GM18951 (cell line): ENCODE data around the gene EIF1B.

Source experiments
- POLR2A ChIP-seq: IDR thresholded peaks from 4 replicates; pipeline ENCODE4 v1.6.1; 2011; ENCODE audit warnings: mild to moderate bottlenecking; ENCODE audit not compliant: insufficient read length, insufficient read depth; ENCODE audit errors: extremely low read depth
- in situ Hi-C: fragments of 300-500 bp; cut with MboI; formaldehyde crosslinking; loops from one replicate; pipeline ENCODE4 v1.12.0; 2022; ENCODE audit warnings: low sequenced_read_pairs, mixed read lengths, inconsistent platforms; ENCODE audit not compliant: unreplicated experiment

EIF1B gene

DNA sequence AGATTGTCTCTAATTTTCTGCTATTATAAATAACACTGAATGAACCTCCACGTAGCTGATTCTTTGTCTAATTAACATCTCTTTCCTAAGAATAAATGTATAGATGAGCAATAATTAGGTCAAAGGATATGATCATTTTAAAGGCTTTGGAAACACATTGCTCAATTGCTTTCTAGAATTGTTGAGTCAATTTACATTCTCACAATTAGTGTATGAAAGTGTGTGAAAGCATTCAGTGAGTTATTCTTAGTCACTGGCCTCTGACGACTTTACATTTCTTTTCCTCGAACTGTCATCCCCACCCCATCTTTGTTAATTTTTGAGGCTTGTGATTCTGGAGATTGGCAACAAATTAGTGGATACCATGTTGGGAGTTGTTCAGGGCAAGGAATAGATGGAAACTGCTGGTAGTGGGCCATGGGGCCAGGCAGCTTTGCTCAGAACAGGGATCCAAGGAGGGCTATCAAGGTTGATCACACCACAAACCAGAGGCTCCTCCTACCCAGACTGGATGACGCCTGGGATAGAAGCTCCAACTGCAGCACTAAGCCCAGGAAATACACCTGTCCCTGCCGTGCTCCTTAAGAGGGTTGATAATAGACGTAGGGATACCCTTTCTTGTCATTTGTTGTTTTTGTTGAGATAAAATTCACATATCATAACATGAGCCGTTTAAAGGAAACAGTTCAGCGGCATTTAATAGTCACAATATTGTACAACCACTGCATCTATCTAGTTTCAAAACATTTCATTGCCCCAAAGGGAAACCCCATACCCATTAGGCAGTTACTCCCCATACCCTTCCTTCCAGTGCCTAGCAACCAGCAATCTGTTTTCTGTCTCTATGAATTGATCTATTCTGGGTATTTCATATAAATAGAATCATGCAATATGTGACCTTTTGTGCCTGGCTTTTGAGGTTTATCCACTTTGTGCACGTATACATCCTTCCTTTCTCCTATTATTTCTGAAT is 27.9 kb downstream of the EIF1B start:
- in situ Hi-C loops: loop anchor here (25.0 kb wide), 2 partner anchors 225 to 1550 kb away; no protein-coding TSS in a partner anchor
- no peak for TF ChIP-seq POLR2A

DNA sequence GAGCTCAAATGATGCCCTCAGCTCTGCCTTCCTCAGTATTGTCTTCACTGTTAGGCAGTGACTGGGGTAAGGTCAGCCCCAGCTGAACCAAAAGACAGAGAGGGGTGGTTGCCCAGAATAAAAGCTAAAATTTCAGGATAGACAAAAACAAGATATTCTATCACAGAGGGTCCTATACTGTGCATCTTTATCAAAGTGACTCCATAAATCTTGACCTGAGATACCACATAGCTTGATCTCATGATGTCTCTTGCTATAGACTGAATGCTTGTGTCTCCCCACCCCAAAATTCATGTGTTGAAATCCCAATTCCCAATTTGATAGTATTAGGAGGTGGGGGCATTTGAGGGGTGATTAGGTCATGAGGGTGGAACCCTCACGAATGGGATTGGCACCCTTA is 30.4 kb downstream of the EIF1B start:
- no peak for TF ChIP-seq POLR2A
- in situ Hi-C loops: loop anchor here (25.0 kb wide), 2 partner anchors 222 to 1547 kb away; no protein-coding TSS in a partner anchor

GRCh38 chr3:40340541-40341170 is 31.1 kb downstream of the EIF1B start:
- in situ Hi-C loops: loop anchor here (25.0 kb wide), 2 partner anchors 222 to 1547 kb away; no protein-coding TSS in a partner anchor
- TF ChIP-seq POLR2A: no peak

DNA sequence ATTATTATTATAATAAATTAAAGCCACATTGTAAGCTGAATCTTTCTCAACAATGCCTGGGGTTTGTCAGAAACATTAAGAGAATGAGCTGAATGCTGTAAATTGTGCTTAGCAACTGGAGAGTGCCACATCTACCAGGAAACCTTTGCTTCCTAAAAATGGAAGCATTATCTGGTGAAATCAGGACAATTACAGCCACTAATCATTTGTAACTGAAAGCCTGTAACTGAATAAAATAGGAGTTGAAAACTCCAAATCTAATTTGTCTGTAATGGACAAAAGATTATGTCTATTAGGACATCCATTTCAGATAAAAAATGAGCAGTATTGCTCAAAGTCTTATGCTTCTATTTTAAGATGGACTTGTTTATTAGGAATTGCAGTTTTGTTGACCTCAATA is 32.2 kb downstream of the EIF1B start:
- in situ Hi-C loops: loop anchor here (25.0 kb wide), 2 partner anchors 221 to 1546 kb away; no protein-coding TSS in a partner anchor

DNA sequence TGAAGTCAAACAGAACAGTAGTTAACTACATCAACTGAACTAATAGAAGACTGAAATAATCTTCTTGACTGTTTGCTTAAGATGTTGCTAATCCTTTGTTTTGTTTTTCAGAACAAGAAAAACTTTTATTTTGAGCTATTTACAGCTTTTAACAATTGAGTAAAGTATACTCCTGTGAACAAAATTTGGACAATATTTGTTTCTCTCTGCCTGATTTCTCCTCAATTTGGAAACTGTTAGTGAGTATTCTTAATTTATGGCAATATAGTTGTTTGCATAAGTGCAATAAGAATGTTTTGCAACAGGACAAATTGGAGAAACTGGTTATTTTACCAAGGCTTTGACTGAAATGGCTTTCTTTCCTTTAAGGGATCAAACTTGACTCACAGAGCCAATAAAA is 41.0 kb downstream of the EIF1B start:
- in situ Hi-C loops: no loop called here
- TF ChIP-seq POLR2A: no peak

More for the DNA sequence above, 32.2 kb downstream of the EIF1B start:
- no peak for TF ChIP-seq POLR2A

DNA sequence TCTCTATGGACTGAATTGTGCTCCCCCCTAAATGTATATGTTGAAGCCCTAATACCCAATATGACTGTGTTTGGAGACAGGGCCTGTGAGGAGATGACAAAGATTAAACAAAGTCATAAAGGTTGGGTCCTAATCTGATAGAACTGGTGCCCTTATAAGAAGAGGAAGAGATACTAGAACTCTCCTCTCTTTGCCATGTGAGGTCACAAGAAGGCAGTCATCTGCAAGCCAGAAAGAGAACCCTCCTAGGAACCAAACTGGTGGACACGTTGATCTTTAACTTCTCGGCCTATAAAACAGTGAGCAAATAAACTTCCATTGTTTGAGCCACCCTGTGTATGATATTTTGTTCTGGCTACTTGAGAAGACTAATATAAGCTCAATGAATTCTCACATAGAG is 45.9 kb downstream of the EIF1B start:
- in situ Hi-C loops: no loop called here

DNA sequence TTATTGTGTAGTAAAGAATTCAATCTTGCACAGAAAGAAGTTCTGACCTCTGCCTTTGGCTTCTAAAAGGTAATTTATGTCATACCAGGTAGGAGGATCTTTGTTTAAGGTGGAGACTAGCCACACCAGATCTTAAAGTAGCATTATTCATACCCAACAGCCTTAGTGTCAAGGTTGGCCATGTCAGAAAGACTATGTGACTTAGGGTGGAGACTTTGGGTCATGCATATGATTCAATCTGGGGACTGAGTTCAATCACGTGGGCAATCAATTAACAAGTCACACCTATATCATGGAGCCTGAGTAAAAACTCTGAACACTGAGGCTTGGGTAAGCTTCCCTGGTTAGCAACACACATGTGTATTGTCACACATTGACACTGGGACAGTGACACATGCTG is 48.9 kb downstream of the EIF1B start:
- in situ Hi-C loops: no loop called here

More for the DNA sequence above, 45.9 kb downstream of the EIF1B start:
- TF ChIP-seq POLR2A: no peak

More for the DNA sequence above, 48.9 kb downstream of the EIF1B start:
- no peak for TF ChIP-seq POLR2A
